ENCODE measurements around the gene SGMS1.

DNA sequence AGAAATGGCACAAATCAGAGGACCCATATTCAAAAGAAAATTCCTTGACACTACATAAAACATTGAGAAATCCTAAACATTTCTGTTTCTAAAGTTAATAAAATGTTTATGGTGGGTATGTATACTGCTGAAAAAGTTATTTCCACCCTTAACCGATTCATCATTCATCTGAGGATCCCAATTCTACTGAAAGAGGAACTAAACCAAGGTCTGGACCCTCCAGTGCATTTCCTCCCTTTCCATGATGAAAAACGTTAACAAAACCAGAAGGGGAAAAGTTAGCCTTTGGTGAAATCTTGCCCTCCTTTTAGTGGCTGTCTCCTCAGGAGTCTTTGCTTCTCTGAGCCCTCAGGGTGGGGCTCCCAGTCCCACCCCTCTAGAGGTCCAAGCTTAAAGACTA, 227.9 kb downstream of the SGMS1 start:
- TF ChIP-seq, protein P1, sequence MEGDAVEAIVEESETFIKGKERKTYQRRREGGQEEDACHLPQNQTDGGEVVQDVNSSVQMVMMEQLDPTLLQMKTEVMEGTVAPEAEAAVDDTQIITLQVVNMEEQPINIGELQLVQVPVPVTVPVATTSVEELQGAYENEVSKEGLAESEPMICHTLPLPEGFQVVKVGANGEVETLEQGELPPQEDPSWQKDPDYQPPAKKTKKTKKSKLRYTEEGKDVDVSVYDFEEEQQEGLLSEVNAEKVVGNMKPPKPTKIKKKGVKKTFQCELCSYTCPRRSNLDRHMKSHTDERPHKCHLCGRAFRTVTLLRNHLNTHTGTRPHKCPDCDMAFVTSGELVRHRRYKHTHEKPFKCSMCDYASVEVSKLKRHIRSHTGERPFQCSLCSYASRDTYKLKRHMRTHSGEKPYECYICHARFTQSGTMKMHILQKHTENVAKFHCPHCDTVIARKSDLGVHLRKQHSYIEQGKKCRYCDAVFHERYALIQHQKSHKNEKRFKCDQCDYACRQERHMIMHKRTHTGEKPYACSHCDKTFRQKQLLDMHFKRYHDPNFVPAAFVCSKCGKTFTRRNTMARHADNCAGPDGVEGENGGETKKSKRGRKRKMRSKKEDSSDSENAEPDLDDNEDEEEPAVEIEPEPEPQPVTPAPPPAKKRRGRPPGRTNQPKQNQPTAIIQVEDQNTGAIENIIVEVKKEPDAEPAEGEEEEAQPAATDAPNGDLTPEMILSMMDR (IDR thresholded peaks at IDR 0.05): no peak
- no peak for TF ChIP-seq ZFX (IDR thresholded peaks at IDR 0.05; ENCODE audit: borderline replicate concordance)
